Left ventricle myocardium superior (tissue), 1 donor: ENCODE data around the gene AQR. TPM values are rescaled to one million over a fixed set of nuclear protein-coding genes. Genes with fewer than 3 reads are reported as not detected.
"Not testable (repeated sequence)": the region's sequence is repeated elsewhere in the genome, so short reads cannot be mapped to it uniquely, and the experiment has no call there.

Experiments
- ATAC-seq: fragments of 200-7000 bp; cut with Tn5 transposase; one replicate; pipeline ENCODE4 v1.9.1; 2020; ENCODE audit warnings: mild to moderate bottlenecking, moderate library complexity
- DNase-seq: peaks from one replicate; pipeline ENCODE4 v3.0.0-alpha.2; 2020
- intact Hi-C: fragments of 100-400 bp; cut with micrococcal nuclease; formaldehyde crosslinking; loops from one replicate; pipeline ENCODE4 v1.11.0; 2022
- total RNA-seq: library from RNA; stranded (reverse); fragmentation: NEBNext Ultra II Directional; extraction: Animal tissue kit (Norgen Biotek cat#: 25700); gene quantifications from one replicate; pipeline ENCODE4 v1.2.1, GENCODE V29; 2021
- donor health status: DM: no; HTN: yes; CAD: no; lungs with severe emphysema.

Gene AQR
- total RNA-seq, 1 donor from 2014 or later = 11.0 TPM

- no peak for ATAC-seq
Measured at GRCh38 chr15:34837246-34838016, 132.1 kb downstream of the AQR start.

GRCh38 chr15:34828145-34828911 lies 141.2 kb downstream of the AQR start:
- ATAC-seq = no peak
- intact Hi-C loops = loop anchor here (5.0 kb wide), 1 partner anchor 1101 kb away; no protein-coding TSS in a partner anchor
- no peak for DNase-seq

More at GRCh38 chr15:34837246-34838016, 132.1 kb downstream of the AQR start:
- DNase-seq = no peak
- intact Hi-C loops = no loop called here

DNA sequence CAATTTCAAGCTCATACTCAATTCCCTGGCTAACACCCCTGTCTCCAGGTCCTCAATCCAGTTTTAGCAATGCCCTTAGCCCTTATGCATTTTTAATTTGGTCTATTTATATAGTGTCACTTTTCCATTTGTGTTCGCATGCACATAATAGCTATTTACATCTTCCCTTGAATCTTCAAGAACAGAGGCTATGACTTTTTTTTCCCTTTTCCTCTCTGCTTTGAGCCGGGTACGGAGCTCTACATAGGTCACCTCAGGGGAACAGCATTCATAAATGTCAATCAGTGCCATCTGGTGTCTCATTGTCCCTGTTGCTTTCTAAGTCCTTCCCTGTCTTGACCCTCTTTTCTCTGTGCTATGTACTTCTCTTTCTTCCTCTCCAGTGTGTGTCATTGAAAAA lies 147.7 kb downstream of the AQR start:
- intact Hi-C loops = no loop called here
- ATAC-seq (peak; percentile 58), DNase-seq (no peak)

DNA sequence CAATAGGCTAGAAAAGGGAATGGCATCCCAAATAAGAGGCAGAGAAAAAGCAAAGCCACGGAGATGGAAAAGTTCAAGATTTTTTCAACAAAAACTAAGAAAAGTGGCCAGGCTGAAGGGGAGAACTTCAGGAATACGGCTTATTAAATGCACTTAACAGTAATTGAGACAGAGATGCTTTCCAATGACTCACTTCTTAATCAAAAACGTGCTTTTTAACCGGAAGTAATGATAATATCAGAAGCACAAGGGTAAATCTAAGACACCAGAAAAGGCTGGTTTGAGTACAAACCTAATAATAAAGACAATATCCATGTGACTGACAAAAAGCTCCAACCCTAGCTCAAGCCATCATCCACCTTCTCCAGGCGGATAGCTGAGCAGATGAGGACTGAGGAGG lies 149.4 kb downstream of the AQR start:
- DNase-seq (no peak), ATAC-seq (no peak)
- intact Hi-C loops = no loop called here

- no peak for ATAC-seq
- intact Hi-C loops = no loop called here
- no peak for DNase-seq
Measured at GRCh38 chr15:34818526-34818925, 151.0 kb downstream of the AQR start.

- DNase-seq (no peak), ATAC-seq (no peak)
- intact Hi-C loops = no loop called here
Measured at GRCh38 chr15:34815836-34816235, 153.7 kb downstream of the AQR start.

DNA sequence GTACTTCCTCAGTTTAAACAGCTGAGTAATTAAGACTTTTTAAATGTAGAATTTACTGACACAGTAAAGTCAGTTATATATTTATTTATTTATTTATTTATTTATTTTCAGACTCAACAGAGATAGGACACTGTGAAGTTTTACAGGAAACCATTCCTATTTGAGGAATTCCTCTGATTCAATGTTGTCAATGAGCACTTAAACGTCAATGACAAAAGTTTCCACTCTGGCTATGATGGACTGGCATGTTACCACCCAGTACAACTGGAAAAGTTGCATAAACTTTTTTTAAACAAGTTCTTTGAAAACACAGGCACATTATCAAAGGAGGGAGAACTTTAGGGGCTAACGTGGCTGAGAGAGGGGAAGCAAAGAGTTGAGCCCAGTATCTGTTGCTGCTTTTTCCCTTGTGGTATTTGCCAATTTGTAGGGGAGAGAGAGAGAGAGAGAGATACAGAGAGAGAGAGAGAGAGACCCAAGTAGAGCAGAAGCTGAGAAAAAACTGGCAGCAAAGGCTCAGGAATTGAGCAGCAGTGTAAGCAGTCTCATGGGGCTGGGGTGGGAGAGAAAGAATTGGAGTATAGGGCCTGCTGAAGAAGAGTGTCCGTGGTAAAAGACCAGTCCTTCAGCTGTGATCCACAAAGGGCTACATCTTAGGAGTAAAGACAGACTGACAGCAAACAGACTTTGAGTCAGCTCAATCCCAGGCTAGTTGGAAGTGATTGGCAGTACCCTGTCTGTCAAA lies 155.9 kb downstream of the AQR start:
- DNase-seq (no peak), ATAC-seq (peak; percentile 43)
- intact Hi-C loops = no loop called here

- ATAC-seq, DNase-seq, intact Hi-C loops: not testable (repeated sequence)
Measured at GRCh38 chr15:34812868-34813365, 156.6 kb downstream of the AQR start.

- intact Hi-C loops = no loop called here
- no peak for DNase-seq
- ATAC-seq = no peak
Measured at GRCh38 chr15:34812369-34812768, 157.2 kb downstream of the AQR start.

DNA sequence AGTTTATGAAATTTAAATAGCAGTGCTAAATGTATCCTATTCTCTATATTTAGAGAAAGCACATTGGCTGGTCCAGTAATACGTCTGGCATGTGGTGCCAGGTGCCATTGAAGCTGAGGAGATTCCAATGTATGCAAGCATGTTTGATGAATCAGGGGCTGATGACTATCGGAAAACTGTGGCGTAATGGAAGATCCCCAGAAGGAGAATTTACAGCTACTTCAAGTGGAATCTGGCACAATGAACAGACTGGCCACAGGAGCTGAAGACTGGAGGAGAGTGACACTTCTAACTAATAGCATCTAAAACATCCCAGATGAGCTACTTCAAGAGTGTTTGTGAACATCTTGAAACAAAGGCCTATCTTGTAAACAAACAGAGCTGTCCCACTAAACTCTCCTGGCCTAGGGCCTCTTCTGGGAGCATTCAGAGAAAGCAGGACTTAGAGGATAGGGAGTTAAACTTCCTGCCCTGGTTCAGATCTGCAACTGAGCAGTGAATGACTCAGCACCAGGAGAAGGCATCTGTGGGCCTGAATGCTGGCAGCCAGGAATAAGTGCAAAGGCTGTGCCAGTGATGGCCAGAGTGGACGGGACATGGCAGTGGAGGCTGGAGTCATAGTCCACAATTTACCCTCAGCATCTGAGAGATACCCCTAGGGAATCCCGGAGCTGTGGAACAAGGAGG lies 159.0 kb downstream of the AQR start:
- intact Hi-C loops = no loop called here
- ATAC-seq = no peak
- DNase-seq = no peak

GRCh38 chr15:34809186-34809585 lies 160.4 kb downstream of the AQR start:
- intact Hi-C loops = no loop called here
- ATAC-seq = no peak
- no peak for DNase-seq

DNA sequence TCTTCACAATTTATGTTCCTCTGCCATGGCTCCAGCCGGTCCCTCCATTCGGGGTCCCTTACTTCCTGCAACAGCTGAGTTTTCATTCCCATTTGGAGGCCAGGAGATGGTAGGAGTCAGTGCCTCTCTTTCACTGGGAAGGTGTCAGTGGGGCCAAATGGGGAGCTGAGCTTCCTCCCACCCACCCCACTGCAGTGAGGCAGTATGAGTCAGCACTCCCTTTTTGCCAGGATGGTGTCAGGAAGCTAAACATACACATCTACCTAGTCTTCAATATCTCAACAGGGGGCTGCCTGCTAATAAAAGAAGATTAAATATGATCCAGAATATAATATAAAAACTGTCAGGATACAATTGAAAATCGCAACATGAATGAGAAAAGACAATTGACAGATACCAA lies 161.5 kb downstream of the AQR start:
- no peak for ATAC-seq
- intact Hi-C loops = no loop called here

GRCh38 chr15:34807241-34807640 lies 162.3 kb downstream of the AQR start:
- ATAC-seq, intact Hi-C loops, DNase-seq: not testable (repeated sequence)

More for the DNA sequence above, 161.5 kb downstream of the AQR start:
- no peak for DNase-seq

- DNase-seq = no peak
- no peak for ATAC-seq
- intact Hi-C loops = no loop called here
Measured at GRCh38 chr15:34804776-34805175, 164.8 kb downstream of the AQR start.

GRCh38 chr15:34804113-34804512 lies 165.4 kb downstream of the AQR start:
- no peak for DNase-seq
- intact Hi-C loops = no loop called here
- ATAC-seq = no peak

DNA sequence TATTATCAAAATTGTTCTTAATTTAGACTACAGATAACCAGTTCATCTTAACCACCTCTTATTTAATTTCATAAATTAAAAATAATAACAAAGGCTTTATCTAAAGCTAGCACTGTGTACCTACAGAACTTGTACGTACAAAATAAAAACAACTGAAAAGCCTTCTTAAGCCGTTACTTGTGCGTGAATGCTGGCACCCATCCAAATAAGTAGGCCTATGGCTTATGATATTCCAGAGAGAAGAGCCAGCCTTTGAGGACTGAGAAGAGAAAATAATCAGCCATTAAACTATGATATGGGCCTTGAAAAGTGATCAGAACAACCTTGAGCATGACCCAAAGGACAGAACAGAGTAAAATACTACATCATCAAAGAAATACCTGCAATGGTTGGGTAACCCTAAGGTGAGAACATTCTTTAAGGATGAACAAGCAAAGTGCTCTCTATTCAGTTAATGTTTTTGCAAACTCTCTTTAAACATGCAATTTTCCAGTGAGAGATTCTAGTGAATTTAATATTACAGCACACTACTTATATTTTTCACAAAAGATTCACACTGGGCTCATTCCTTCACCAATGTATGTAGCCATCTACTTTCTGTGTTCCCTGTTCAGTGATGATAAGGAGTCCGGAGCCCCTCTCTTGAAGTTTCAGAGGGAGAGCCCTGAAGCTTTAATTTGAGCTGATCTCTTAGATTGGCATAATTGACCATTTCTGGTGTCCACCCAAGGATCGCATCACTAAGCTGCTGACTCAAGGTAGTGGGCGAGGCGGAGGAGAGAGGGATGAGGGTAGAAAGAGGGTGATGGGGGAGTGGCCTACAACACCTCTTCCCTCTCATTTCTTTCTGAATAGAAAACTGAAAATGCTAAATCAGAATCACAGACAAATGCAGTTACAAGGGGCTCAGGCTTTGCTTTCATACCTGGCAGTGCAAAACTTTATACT lies 166.5 kb downstream of the AQR start:
- ATAC-seq (no peak), DNase-seq (no peak)
- intact Hi-C loops = no loop called here

DNA sequence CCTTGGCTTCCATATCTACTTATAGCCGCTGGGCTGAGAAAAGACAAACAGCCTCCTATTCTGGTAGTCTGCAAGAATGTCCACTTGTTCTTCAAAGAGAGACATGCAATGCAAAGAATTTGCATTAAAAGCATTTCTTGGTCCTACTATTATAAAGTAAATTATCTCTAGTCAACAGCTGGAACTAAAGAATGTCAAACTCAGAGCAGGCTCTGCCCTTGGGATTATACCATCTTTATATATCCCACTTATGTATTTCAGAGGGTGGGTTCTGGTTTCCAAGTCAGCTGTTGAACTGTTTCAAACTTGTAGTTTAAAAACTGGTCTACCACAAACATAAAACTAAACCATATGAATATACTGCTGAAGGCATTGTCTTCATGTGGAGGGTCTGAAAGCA lies 167.2 kb downstream of the AQR start:
- DNase-seq = no peak
- intact Hi-C loops = no loop called here
- ATAC-seq = no peak
